Stimulated activated CD4-positive, alpha-beta T cell treated with anti-CD3 and anti-CD28 coated beads, Interleukin-2, amount 100 ng/mL, for 48 hours (primary cell): ENCODE measurements around the gene TUB.

Source experiments
- DNase-seq, 2 donors: peaks; one replicate each; pipeline ENCODE4 v3.0.0-alpha.2; 2020

Gene TUB

GRCh38 chr11:8069771-8070170 is 11.2 kb upstream of the TUB start:
- DNase-seq, result no peak

GRCh38 chr11:8070417-8071115 is 10.4 kb upstream of the TUB start:
- DNase-seq, result no peak

GRCh38 chr11:8071616-8072581 is 9.1 kb upstream of the TUB start:
- no peak for DNase-seq

- DNase-seq, result no peak
Observed at GRCh38 chr11:8075119-8075726, 5.8 kb upstream of the TUB start.

GRCh38 chr11:8079111-8079675 is 1.8 kb upstream of the TUB start:
- no peak for DNase-seq

- DNase-seq, result no peak
Observed at GRCh38 chr11:8080069-8080670, 841 bp upstream of the TUB start.

- DNase-seq, result no peak
Observed at GRCh38 chr11:8081591-8082250, 710 bp downstream of the TUB start.

- DNase-seq, result no peak
Observed at GRCh38 chr11:8082391-8083087, 1.5 kb downstream of the TUB start.

- no peak for DNase-seq
Observed at GRCh38 chr11:8083088-8083395, 2.0 kb downstream of the TUB start.

- no peak for DNase-seq
Observed at GRCh38 chr11:8083871-8084281, 2.9 kb downstream of the TUB start.

GRCh38 chr11:8084352-8084751 is 3.3 kb downstream of the TUB start:
- DNase-seq, result no peak

- no peak for DNase-seq
Observed at GRCh38 chr11:8085011-8085645, 4.1 kb downstream of the TUB start.

GRCh38 chr11:8086001-8086479 is 5.0 kb downstream of the TUB start:
- DNase-seq, result no peak

GRCh38 chr11:8086571-8086970 is 5.6 kb downstream of the TUB start:
- no peak for DNase-seq

- DNase-seq, result no peak
Observed at GRCh38 chr11:8087185-8087584, 6.2 kb downstream of the TUB start.

- no peak for DNase-seq
Observed at GRCh38 chr11:8087756-8088155, 6.7 kb downstream of the TUB start.

- DNase-seq, result no peak
Observed at GRCh38 chr11:8089791-8090510, 8.9 kb downstream of the TUB start.

GRCh38 chr11:8090756-8091155 is 9.7 kb downstream of the TUB start:
- peak; percentile 20 to 29 for DNase-seq

- DNase-seq, result no peak
Observed at GRCh38 chr11:8091721-8092120, 10.7 kb downstream of the TUB start.
